AG04449 (cell line): ENCODE data around the gene ATP4B.

Experiments
- CTCF ChIA-PET: fragments of 350-600 bp; formaldehyde crosslinking; extraction: SDS; loops from one replicate; lab custom pipeline; 2021; ENCODE audit warnings: antibody characterized with exemption; lab: Yijun Ruan, JAX
- POLR2A ChIA-PET: fragments of 400-600, 350-600 bp; formaldehyde crosslinking; extraction: SDS; loops from one replicate; lab custom pipeline; 2020; ENCODE audit warnings: antibody characterized with exemption, inconsistent platforms; lab: Yijun Ruan, JAX
- DNase-seq: peaks from one replicate; pipeline ENCODE4 v3.0.0-alpha.2; 2010; ENCODE audit warnings: low read depth, low spot score
- H3K4me3 ChIP-seq: 2 replicates; pipeline ENCODE4 v1.5.1; 2011; ENCODE audit warnings: low read depth, mild to moderate bottlenecking, control low read depth, low read length
- TF ChIP-seq, protein P1 (sequence below): IDR thresholded peaks from one replicate; pipeline ENCODE4 v1.5.1; 2011; ENCODE audit warnings: mild to moderate bottlenecking, moderate library complexity, low read length, control low read depth, inconsistent platforms; ENCODE audit not compliant: insufficient read depth; ENCODE audit errors: missing control alignments

The ATP4B gene

DNA sequence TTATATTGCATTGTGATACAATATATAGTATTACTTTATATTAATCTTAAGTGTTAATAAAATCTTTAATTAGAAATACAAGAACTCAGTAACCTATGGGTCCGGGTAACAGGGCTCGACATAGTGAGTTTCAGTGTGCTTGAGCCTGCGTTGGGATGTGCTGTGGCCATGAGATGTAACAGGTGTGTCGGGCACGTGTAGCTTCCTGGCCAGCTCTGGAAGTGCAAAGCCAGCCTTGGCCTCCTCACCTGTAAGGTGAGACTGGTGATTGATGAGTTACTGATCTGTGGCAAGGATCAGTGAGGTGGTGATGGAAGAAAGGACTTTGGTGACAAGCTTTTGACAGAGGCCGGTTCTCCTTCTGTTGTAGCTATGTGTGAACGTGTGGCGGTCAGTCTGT is 19.2 kb downstream of the ATP4B start:
- POLR2A ChIA-PET = no interaction called here
- H3K4me3 ChIP-seq = no peak overlapping the region
- TF ChIP-seq, protein P1, sequence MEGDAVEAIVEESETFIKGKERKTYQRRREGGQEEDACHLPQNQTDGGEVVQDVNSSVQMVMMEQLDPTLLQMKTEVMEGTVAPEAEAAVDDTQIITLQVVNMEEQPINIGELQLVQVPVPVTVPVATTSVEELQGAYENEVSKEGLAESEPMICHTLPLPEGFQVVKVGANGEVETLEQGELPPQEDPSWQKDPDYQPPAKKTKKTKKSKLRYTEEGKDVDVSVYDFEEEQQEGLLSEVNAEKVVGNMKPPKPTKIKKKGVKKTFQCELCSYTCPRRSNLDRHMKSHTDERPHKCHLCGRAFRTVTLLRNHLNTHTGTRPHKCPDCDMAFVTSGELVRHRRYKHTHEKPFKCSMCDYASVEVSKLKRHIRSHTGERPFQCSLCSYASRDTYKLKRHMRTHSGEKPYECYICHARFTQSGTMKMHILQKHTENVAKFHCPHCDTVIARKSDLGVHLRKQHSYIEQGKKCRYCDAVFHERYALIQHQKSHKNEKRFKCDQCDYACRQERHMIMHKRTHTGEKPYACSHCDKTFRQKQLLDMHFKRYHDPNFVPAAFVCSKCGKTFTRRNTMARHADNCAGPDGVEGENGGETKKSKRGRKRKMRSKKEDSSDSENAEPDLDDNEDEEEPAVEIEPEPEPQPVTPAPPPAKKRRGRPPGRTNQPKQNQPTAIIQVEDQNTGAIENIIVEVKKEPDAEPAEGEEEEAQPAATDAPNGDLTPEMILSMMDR = no peak
- DNase-seq = no peak
- CTCF ChIA-PET = no interaction called here

- CTCF ChIA-PET = no interaction called here
- H3K4me3 ChIP-seq = no peak overlapping the region
- POLR2A ChIA-PET = no interaction called here
- no peak for DNase-seq
- TF ChIP-seq, protein P1 = no peak
These were observed 19.7 kb downstream of the ATP4B start for GRCh38 chr13:113638173-113638746.

DNA sequence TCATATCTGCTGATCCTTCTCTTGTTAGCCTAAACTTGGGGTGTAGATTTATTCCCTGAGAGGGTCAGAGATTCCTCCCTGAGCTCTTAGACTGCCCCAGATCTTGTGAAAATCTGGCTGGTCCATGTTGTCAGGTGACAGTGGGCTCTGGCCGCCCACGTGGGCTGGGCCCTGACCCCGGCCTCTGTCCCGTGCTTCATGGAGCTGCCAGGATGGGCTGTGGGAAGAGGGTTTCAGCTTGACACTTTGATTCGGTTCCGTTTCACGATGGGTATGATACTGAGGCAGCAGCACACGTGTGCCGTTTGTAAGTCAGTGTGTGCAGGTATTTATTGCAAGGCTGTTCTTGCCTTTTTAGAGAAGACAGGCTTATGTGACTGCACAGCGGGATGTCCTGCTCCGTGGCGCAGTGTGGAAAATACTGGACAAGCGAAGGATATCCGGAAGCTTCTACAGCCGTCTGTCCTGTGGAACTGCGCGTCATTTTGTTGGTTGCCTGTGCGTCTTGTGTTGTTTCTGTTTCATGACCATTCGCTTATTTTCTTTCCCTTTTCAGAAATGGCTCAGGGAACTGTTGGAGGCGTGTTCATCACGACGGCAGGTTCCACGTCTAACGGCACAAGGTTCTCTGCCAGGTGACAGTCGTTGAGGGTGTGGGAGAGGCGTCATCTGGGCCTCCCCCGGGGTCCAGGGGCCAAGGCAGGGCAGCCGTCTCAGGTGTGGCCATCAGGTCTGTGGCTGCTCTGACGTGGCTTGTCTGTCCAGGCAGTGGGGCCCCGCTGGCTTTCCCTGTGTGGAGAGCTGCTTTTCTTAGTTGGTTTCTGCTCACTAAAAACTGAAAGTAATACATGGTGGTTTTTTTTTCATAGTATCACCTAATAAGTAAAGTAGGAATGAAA is 20.5 kb downstream of the ATP4B start:
- CTCF ChIA-PET = no interaction called here
- no peak for DNase-seq

DNA sequence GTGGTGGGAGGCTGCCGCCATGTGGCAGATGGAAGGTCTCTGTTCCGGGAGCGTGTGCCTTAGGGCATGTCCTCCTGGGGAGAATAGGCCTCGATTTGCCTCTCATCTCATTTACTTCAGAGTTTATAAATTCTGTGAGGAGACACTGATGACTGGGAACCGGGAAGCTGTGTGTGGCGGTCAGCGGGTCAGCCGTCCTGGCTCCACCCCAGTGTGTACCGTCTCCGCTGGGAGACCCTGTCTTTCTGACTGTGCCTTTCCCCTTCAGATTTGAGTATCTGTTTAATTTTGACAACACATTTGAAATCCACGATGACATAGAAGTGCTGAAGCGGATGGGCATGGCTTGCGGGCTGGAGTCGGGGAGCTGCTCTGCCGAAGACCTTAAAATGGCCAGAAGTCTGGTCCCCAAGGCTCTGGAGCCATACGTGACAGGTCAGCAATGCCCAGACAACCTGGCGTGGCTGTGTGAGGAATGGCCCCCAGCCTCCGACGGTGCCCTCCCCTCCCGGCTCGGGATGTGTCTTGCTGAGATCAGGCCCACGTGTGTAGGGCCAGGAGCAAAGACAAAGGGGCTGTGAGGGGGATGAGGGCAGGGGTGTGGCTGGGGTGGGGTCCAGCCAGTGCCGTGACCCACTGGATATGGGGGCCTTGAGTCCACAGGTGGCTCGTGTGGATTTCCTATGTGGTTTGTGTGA is 21.6 kb downstream of the ATP4B start:
- ChIA-PET POLR2A (no interaction called here), CTCF (no interaction called here)
- TF ChIP-seq, protein P1 = no peak
- no peak overlapping the region for H3K4me3 ChIP-seq
- DNase-seq = no peak

More for the DNA sequence above, 20.5 kb downstream of the ATP4B start:
- no peak overlapping the region for H3K4me3 ChIP-seq
- TF ChIP-seq, protein P1 = no peak
- POLR2A ChIA-PET = interaction anchor here (0.6 kb wide), 1 partner anchor 141 kb away, joined by 3 read pairs; no protein-coding TSS in a partner anchor

DNA sequence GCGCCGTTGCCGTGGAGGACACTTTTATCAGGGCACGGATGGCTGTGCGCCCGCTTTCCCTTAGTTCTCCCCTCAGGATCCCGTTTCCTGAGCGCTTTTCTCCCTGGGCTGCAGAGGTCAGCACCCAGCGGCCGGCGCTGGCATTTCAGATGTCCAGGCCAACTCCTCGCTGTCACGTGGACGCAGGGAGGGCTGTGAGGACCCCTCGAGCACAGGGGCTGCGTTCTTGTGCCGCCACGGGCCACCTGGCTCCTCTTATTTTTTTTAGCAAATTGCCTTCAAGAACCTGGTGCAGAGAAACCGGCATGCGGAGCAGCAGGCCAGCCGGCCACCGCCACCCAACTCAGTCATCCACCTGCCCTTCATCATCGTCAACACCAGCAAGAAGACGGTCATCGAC is 22.3 kb downstream of the ATP4B start:
- DNase-seq = no peak
- POLR2A ChIA-PET = no interaction called here
- no peak overlapping the region for H3K4me3 ChIP-seq
- TF ChIP-seq, protein P1 = no peak
- CTCF ChIA-PET = no interaction called here

- ChIA-PET CTCF (no interaction called here), POLR2A (no interaction called here)
- TF ChIP-seq, protein P1 = no peak
These were observed 23.0 kb downstream of the ATP4B start for GRCh38 chr13:113635048-113635420.

More at GRCh38 chr13:113635048-113635420, 23.0 kb downstream of the ATP4B start:
- H3K4me3 ChIP-seq = no peak overlapping the region
- no peak for DNase-seq
